PC-9 (cell line): ENCODE measurements around the gene TMEM117. TPM values are rescaled to one million over a fixed set of nuclear protein-coding genes. Genes with fewer than 3 reads are reported as not detected.

Experiments
- BruUV-seq: library from RNA; stranded (reverse); fragments of 400-500 nt; replicated peaks from 2 replicates; lab custom pipeline; 2021; lab: Mats Ljungman, UMichigan
- CTCF ChIA-PET: fragments of 300-600 bp; sonication (Branson Sonifier 250); formaldehyde crosslinking; loops from one replicate; lab custom pipeline; 2022; ENCODE audit warnings: antibody characterized with exemption; lab: Charles Lee
- POLR2A ChIA-PET: fragments of 300-600 bp; sonication (Branson Sonifier 250); formaldehyde crosslinking; loops from one replicate; lab custom pipeline; 2022; ENCODE audit warnings: antibody characterized with exemption; ENCODE audit not compliant: unreplicated experiment; lab: Charles Lee
- DNase-seq, 2 experiments: peaks; one replicate each; pipeline versions ENCODE4 v3.0.0 to v3.0.0-alpha.2; 2015 to 2022; ENCODE audit warnings: mixed read lengths in 1 of 2
- H2AFZ ChIP-seq: fragments of 200-600 bp; sonication (generic); 2 replicates; pipeline ENCODE4 v1.8.1; 2017; ENCODE audit warnings: antibody characterized with exemption
- H3F3A ChIP-seq: fragments of 200-600 bp; sonication (generic); 2 replicates; pipeline ENCODE4 v1.8.1; 2017; ENCODE audit warnings: antibody characterized with exemption, mild to moderate bottlenecking, low read depth; ENCODE audit not compliant: insufficient read depth
- H3K27ac ChIP-seq: fragments of 200-600 bp; sonication (generic); 2 replicates; pipeline ENCODE4 v1.6.1; 2016; ENCODE audit warnings: mixed run types
- H3K27me3 ChIP-seq: fragments of 200-600 bp; sonication (generic); 2 replicates; pipeline ENCODE4 v1.6.1; 2016; ENCODE audit warnings: low read depth, mixed run types; ENCODE audit not compliant: insufficient read depth
- H3K36me3 ChIP-seq: fragments of 200-600 bp; sonication (generic); 2 replicates; pipeline ENCODE4 v1.6.1; 2016; ENCODE audit warnings: low read depth, mixed run types
- H3K4me1 ChIP-seq: fragments of 200-600 bp; sonication (generic); replicated peaks from 2 replicates; pipeline ENCODE4 v1.6.1; 2016; ENCODE audit warnings: mixed run types; ENCODE audit not compliant: insufficient read depth
- H3K4me2 ChIP-seq: fragments of 200-600 bp; sonication (generic); 2 replicates; pipeline ENCODE4 v1.6.1; 2017; ENCODE audit warnings: mixed run types
- H3K4me3 ChIP-seq: fragments of 200-600 bp; sonication (generic); 2 replicates; pipeline ENCODE4 v1.6.1; 2016; ENCODE audit warnings: mixed run types
- H3K79me2 ChIP-seq: fragments of 200-600 bp; sonication (generic); 2 replicates; pipeline ENCODE4 v1.6.1; 2017; ENCODE audit warnings: low read depth, mixed run types
- H3K9me2 ChIP-seq: fragments of 200-600 bp; sonication (generic); 2 replicates; pipeline ENCODE4 v1.8.1; 2017; ENCODE audit warnings: mild to moderate bottlenecking; ENCODE audit not compliant: insufficient read depth
- H3K9me3 ChIP-seq: fragments of 200-600 bp; sonication (generic); 2 replicates; pipeline ENCODE4 v1.8.1; 2016; ENCODE audit warnings: low read depth; ENCODE audit not compliant: insufficient read depth
- H4K20me1 ChIP-seq: fragments of 200-600 bp; sonication (generic); 2 replicates; pipeline ENCODE4 v1.8.1; 2017; ENCODE audit not compliant: insufficient read depth
- CTCF ChIP-seq: fragments of 200-600 bp; sonication (generic); conservative IDR thresholded peaks from 2 replicates; pipeline ENCODE4 v1.6.1; 2017; ENCODE audit warnings: mixed run types, antibody characterized with exemption, mild to moderate bottlenecking, moderate library complexity
- EZH2 ChIP-seq: fragments of 200-600 bp; sonication (generic); IDR thresholded peaks from 2 replicates; pipeline ENCODE4 v1.8.0; 2017; ENCODE audit warnings: antibody characterized with exemption, low read depth
- intact Hi-C: fragments of 100-400 bp; cut with micrococcal nuclease; formaldehyde crosslinking; loops from one replicate; pipeline ENCODE4 v1.10.0; 2022; ENCODE audit not compliant: unreplicated experiment
- total RNA-seq: library from RNA; stranded (reverse); gene quantifications from 2 replicates; pipeline ENCODE4 v1.2.3, GENCODE V29; 2021

The TMEM117 gene
- total RNA-seq, 1 experiment from 2014 or later: 2.0 TPM

GRCh38 chr12:44046732-44047417 lies 211.0 kb downstream of the TMEM117 start:
- Histone ChIP-seq H3K4me1 (no peaks in the 10 kb centered on the region), H3K27ac (no peak overlapping the region), H2AFZ (no peak overlapping the region), H3K9me2 (no peaks in the 10 kb centered on the region), H4K20me1 (no peaks in the 10 kb centered on the region), H3K4me2 (no peak overlapping the region), H3K36me3 (no peaks in the 10 kb centered on the region), H3F3A (no peaks in the 10 kb centered on the region), H3K9me3 (no peaks in the 10 kb centered on the region), H3K27me3 (no peaks in the 10 kb centered on the region), H3K79me2 (no peaks in the 10 kb centered on the region), H3K4me3 (no peak overlapping the region)
- no TSS peak for BruUV-seq
- no peak for DNase-seq
- intact Hi-C loops: no loop called here
- CTCF ChIA-PET: no interaction called here
- TF ChIP-seq CTCF: no peak
- TF ChIP-seq EZH2: no peak
- POLR2A ChIA-PET: no interaction called here

GRCh38 chr12:44052554-44052953 lies 216.7 kb downstream of the TMEM117 start:
- H3K9me3 ChIP-seq: no peaks in the 10 kb centered on the region
- H3K79me2 ChIP-seq: no peaks in the 10 kb centered on the region
- H3K4me2 ChIP-seq: no peak overlapping the region
- H3K4me1 ChIP-seq: no peaks in the 10 kb centered on the region
- no peak overlapping the region for H3K4me3 ChIP-seq
- ChIA-PET POLR2A (no interaction called here), CTCF (no interaction called here)
- H3K36me3 ChIP-seq: no peaks in the 10 kb centered on the region
- H2AFZ ChIP-seq: no peak overlapping the region
- H3K9me2 ChIP-seq: no peaks in the 10 kb centered on the region
- no peaks in the 10 kb centered on the region for H3K27me3 ChIP-seq
- no peak for TF ChIP-seq EZH2
- TF ChIP-seq CTCF: no peak
- no peak for DNase-seq
- H4K20me1 ChIP-seq: no peaks in the 10 kb centered on the region
- no peaks in the 10 kb centered on the region for H3F3A ChIP-seq
- BruUV-seq: no TSS peak
- H3K27ac ChIP-seq: no peak overlapping the region
- intact Hi-C loops: no loop called here

DNA sequence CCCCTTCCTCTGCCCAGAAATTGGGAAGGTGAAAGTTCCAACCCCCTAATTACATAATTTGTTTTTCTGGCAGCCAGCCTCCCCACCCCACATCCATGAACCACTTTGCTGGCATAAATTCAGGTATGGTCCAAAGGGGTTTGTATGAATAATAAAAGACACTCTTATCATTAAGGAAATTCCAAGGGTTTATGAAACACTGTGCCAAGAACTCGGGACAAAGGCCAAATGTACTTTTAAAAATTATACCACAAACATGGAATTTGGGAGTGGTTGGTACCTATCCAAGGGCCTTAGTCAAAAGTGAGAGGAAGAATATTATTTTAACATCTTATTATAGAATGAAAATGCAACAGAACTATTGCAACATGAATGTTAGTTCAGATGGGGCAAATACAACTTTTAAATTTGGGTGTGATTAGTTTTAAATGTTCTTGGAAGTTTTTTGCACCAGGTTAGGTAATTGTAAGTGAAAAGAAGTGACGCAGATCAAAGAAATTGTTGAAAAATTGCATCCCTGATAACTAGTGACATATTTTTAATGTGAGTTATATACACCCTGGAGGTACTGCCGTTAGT lies 217.8 kb downstream of the TMEM117 start:
- H3K9me2 ChIP-seq: no peaks in the 10 kb centered on the region
- no peaks in the 10 kb centered on the region for H3K36me3 ChIP-seq
- no peaks in the 10 kb centered on the region for H3F3A ChIP-seq
- no peaks in the 10 kb centered on the region for H3K9me3 ChIP-seq
- H3K4me2 ChIP-seq: no peak overlapping the region
- ChIA-PET POLR2A (no interaction called here), CTCF (no interaction called here)
- DNase-seq: no peak
- no peaks in the 10 kb centered on the region for H3K27me3 ChIP-seq
- no peak overlapping the region for H2AFZ ChIP-seq
- no peaks in the 10 kb centered on the region for H3K4me1 ChIP-seq
- no peak overlapping the region for H3K27ac ChIP-seq
- BruUV-seq: no TSS peak
- no peak overlapping the region for H3K4me3 ChIP-seq
- no peaks in the 10 kb centered on the region for H3K79me2 ChIP-seq
- no peak for TF ChIP-seq CTCF
- no peaks in the 10 kb centered on the region for H4K20me1 ChIP-seq
- intact Hi-C loops: no loop called here
